HG02870 (cell line): ENCODE measurements around the gene ZAP70.

Source experiments
- ATAC-seq: cut with Tn5 transposase; IDR thresholded peaks from one replicate; pipeline ENCODE4 v1.9.1; 2021; ENCODE audit warnings: mild to moderate bottlenecking, moderate library complexity; ENCODE audit not compliant: unreplicated experiment

Gene ZAP70

GRCh38 chr2:97775074-97775473 is 61.7 kb downstream of the ZAP70 start:
- ATAC-seq = no peak

- ATAC-seq = no peak
Measured at GRCh38 chr2:97779141-97779540, 65.8 kb downstream of the ZAP70 start.

- ATAC-seq = no peak
Measured at GRCh38 chr2:97781981-97782380, 68.6 kb downstream of the ZAP70 start.

GRCh38 chr2:97784953-97785352 is 71.6 kb downstream of the ZAP70 start:
- ATAC-seq = no peak

GRCh38 chr2:97785818-97786217 is 72.4 kb downstream of the ZAP70 start:
- no peak for ATAC-seq

GRCh38 chr2:97788986-97789644 is 75.7 kb downstream of the ZAP70 start:
- no peak for ATAC-seq
